ENCODE data around the gene SULT1A1.
"Not testable (repeated sequence)": the region's sequence is repeated elsewhere in the genome, so short reads cannot be mapped to it uniquely, and the experiment has no call there.

Gene SULT1A1

DNA sequence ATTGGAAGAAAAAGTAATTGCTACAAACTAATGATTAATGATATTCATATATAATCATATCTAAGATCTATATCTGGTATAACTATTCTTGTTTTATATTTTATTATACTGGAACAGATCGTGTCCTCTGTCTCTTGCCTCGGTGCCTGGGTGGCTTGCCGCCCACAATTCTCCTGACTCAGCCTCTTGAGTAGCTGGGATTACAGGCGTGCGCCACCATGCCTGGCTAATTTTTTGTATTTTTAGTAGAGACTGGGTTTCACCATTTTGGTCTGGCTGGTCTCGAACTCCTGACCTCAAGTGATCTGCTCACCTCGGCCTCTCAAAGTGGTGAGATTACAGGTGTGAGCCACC lies 6.4 kb upstream of the SULT1A1 start:
- DNase-seq (ENCODE audit: low spot score in 2 of 2); ATAC-seq (replicated peaks; ENCODE audit: extremely low read depth, poor library complexity, severe bottlenecking); H3K27me3 Mint-ChIP-seq; H3K27ac Mint-ChIP-seq (ENCODE audit: low read depth); H3K4me3 Mint-ChIP-seq; H3K9me3 Mint-ChIP-seq; H3K4me1 Mint-ChIP-seq: not testable (repeated sequence)
- H3K36me3 Mint-ChIP-seq (ENCODE audit: insufficient read depth) = peaks cover 15% of the 10 kb centered on the region

DNA sequence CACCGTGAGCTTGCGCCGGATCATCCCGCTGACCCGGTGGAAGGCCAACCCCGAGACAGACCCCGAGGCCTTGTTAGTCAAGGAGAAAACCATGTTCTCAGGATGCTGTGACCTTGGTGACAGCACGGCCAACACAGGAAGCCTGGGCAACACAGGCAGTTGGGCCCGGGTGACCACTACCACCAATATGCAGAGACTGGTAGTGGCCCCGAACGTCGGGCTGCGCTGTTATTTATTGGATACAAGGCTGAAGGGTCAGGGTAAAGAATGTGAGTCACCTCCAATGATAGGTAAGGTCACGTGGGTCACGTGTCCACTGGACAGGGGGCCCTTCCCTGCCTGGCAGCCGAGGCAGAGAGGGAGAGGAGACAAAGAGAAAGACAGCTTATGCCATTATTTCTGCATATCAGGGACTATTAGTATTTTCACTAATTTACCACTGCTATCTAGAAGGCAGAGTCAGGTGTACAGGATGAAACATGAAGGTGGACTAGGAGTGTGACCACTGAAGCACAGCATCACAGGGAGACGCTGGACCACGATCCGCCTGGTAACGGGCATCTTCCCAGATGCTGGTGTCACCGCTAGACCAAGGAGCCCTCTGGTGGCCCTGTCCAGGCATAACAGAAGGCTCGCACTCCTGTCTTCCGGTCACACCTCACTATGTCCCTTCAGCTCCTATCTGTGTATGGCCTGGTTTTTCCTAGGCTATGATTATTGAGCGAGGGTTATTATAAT lies 5.8 kb upstream of the SULT1A1 start:
- not testable (repeated sequence) for H3K4me1 Mint-ChIP-seq

DNA sequence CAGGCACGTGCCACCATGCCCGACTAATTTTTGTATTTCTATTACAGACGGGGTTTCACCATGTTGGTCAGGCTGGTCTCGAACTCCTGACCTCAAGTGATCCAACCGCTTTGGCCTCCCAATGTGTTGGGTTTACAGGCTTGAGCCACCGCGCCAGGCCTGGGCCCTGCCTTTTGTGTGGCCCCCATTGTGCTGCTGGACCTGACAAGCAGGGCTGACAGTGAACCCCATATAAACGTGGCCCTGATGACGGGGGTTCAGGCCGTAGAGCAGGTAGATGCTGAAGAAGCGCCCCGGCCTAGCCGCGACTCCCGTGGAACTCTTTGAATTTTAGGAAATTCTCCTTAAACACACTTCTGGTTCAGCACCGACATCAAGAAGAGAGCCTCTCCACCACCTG lies 4.7 kb upstream of the SULT1A1 start:
- not testable (repeated sequence) for H3K27me3 Mint-ChIP-seq; DNase-seq (ENCODE audit: low spot score in 2 of 2); H3K27ac Mint-ChIP-seq (ENCODE audit: low read depth); H3K4me3 Mint-ChIP-seq; H3K9me3 Mint-ChIP-seq; ATAC-seq (replicated peaks; ENCODE audit: extremely low read depth, poor library complexity, severe bottlenecking)
- H3K4me1 Mint-ChIP-seq = peaks cover 10% of the 10 kb centered on the region
- peaks cover 11% of the 10 kb centered on the region for H3K36me3 Mint-ChIP-seq (ENCODE audit: insufficient read depth)

More for the DNA sequence above, 5.8 kb upstream of the SULT1A1 start:
- not testable (repeated sequence) for DNase-seq (ENCODE audit: low spot score in 2 of 2); H3K27me3 Mint-ChIP-seq; H3K27ac Mint-ChIP-seq (ENCODE audit: low read depth); H3K4me3 Mint-ChIP-seq; H3K9me3 Mint-ChIP-seq; ATAC-seq (replicated peaks; ENCODE audit: extremely low read depth, poor library complexity, severe bottlenecking)
- H3K36me3 Mint-ChIP-seq (ENCODE audit: insufficient read depth) = peaks cover 13% of the 10 kb centered on the region

DNA sequence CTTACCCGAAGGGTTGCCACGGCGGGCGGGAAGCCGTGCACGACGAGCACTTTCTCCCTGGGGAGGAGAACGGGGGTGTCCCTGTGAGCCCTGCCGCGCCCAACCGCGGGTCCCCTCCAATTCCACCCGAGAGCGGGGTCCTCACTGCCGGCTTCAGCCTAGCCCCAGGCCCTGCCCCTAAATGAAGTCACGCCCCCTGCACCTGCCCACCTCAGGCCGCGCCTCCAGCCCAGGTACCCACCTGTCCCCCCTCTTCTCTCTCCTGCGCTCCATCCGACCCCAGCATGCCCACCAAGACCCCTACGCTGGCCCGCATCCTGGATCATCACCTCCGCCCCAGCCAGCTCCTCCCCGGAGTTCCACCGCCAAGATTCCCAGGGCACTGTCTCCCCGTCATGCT lies 4.1 kb upstream of the SULT1A1 start:
- H3K4me1 Mint-ChIP-seq = peaks cover 10% of the 10 kb centered on the region
- not testable (repeated sequence) for DNase-seq (ENCODE audit: low spot score in 2 of 2); H3K27ac Mint-ChIP-seq (ENCODE audit: low read depth); H3K27me3 Mint-ChIP-seq; H3K9me3 Mint-ChIP-seq; H3K4me3 Mint-ChIP-seq; ATAC-seq (replicated peaks; ENCODE audit: extremely low read depth, poor library complexity, severe bottlenecking); H3K36me3 Mint-ChIP-seq (ENCODE audit: insufficient read depth)

DNA sequence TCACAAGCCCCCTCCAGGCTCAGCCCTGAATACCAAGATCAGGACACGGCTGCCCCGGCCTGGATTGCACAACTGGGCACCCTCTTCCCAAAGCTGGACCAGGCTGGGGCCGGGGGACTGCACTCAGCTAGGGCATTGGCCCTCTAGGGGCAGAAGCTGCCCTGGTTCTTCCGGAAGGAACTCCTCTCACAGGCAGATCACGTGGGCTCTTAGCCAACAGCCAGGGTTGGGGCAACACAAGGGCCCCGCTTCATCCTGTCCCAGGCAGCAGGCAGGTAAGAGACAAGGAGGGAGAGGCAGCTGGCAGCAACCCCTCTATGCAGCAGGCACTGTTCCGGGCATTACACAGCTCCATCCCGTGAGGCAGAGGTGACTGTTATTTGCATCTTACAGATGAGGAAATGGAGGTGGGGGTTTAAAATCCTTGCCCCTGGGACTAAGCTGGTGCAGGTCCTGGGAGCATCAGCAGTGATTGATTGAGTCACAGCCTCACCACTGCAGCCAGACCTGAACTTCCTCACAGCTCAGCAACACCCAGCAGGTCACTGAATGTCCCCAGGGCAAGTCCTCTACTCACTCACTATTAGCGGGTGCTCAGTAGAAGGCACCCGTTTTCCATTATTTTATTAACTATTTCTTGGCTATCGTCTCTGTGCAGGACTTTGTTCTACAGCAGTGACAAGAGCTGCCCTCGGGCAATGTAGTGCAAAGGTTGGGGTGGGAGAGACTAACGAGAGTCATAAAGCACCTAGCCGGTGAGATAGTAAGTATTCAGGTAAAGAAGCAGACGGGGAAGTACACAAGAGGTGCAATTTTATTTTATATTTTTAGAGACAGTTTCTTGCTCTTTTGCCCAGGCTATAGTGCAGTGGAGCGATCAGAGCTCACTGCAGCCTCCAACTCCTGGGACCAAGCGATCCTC lies 2.8 kb upstream of the SULT1A1 start:
- peak; percentile 99 for ATAC-seq (replicated peaks; ENCODE audit: extremely low read depth, poor library complexity, severe bottlenecking)
- not testable (repeated sequence) for H3K27me3 Mint-ChIP-seq; H3K36me3 Mint-ChIP-seq (ENCODE audit: insufficient read depth); DNase-seq (ENCODE audit: low spot score in 2 of 2); H3K9me3 Mint-ChIP-seq; H3K4me3 Mint-ChIP-seq; H3K27ac Mint-ChIP-seq (ENCODE audit: low read depth)
- H3K4me1 Mint-ChIP-seq = peaks cover 10% of the 10 kb centered on the region

DNA sequence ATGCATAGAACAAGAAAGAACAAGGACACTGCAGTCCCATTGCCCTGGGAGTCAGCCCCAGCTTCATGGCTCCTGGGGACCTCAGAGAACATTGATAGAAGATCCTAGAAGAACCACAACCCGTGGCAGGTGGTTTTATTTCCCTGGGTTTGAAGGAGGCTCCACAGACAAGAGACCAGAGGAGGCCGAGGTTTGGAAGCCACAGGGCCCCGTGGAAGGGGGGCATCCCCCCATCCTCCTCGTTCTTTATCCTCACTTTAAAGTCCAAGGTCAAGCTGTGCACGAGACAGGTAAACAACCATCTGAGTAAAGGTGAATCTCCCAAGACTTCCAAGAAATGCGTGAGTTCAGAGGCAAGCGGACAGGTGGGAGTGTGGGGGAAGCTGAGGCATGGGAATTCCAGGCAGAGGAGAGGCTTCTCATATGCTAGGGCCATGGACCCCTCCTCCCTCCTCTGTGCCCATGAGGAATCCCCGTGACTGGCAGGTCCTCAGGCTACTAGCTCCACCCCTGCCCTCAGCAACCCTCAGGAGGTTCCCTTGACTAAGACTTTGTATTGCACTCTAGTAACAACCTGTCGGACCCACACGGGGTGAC lies 849 bp upstream of the SULT1A1 start:
- Mint-ChIP-seq H3K36me3 (ENCODE audit: insufficient read depth) (no peaks in the 10 kb centered on the region), H3K27me3 (no peaks in the 10 kb centered on the region), H3K27ac (ENCODE audit: low read depth) (no peak overlapping the region), H3K9me3 (no peaks in the 10 kb centered on the region), H3K4me3 (no peak overlapping the region), H3K4me1 (peaks cover 10% of the 10 kb centered on the region)
- DNase-seq (ENCODE audit: low spot score in 2 of 2) (no peak), ATAC-seq (replicated peaks; ENCODE audit: extremely low read depth, poor library complexity, severe bottlenecking) (no peak)

DNA sequence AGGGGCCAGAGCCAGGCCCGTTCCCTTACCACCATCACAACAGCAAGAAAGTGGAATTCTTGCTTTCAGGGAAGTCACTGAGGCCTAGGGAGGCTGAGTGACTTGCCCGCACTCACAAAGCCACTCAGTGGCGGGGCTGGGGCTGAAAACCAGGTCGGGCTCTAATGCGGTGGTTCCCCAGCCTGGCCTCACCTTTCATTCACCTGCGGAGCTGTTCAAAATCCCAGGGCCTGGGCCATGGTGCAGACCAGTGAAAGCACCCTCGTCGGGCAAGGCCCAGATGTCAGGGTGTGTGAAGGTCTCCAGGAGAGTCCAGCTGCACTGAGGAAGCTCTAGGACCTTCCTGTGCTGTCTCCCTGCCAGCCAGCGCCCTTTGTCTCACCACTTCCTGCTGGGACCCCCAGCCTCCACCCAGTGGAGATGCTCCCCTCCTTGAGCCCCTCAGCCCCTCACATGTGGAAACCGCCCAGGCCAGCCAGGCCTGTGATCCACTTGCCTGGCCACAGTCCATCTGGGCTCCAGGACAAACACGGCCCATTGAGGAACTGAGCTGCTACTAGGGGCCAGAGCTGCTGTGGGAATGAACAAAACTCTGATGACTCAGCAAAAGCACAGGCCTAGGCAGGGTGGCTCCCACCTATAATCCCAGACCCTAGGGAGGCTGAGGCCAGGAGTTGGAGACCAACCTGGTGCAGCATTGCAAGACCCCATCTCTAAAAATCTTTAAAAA lies 812 bp downstream of the SULT1A1 start:
- H3K27ac Mint-ChIP-seq (ENCODE audit: low read depth); DNase-seq (ENCODE audit: low spot score in 2 of 2); ATAC-seq (replicated peaks; ENCODE audit: extremely low read depth, poor library complexity, severe bottlenecking); H3K4me3 Mint-ChIP-seq; H3K27me3 Mint-ChIP-seq; H3K9me3 Mint-ChIP-seq; H3K36me3 Mint-ChIP-seq (ENCODE audit: insufficient read depth): not testable (repeated sequence)
- peaks cover 10% of the 10 kb centered on the region for H3K4me1 Mint-ChIP-seq

DNA sequence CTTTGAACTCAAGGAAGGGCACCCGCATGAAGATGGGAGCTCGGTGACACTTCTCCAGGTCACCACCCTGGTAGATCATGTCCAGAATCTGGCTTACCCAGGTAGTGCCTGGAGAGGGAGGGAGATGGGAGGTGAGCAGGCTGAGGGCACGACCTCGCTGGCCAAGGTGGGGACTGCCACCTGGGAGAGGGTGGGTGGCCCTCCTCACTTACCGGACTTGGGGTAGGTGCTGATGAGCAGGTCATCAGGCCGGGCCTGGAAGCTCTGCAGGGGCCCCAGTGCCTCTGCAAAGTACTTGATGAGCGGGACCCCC lies 1.4 kb downstream of the SULT1A1 start:
- not testable (repeated sequence) for ATAC-seq (replicated peaks; ENCODE audit: extremely low read depth, poor library complexity, severe bottlenecking); H3K27ac Mint-ChIP-seq (ENCODE audit: low read depth); H3K27me3 Mint-ChIP-seq; H3K36me3 Mint-ChIP-seq (ENCODE audit: insufficient read depth); H3K9me3 Mint-ChIP-seq; H3K4me3 Mint-ChIP-seq; DNase-seq (ENCODE audit: low spot score in 2 of 2)
- H3K4me1 Mint-ChIP-seq = peaks cover 10% of the 10 kb centered on the region

DNA sequence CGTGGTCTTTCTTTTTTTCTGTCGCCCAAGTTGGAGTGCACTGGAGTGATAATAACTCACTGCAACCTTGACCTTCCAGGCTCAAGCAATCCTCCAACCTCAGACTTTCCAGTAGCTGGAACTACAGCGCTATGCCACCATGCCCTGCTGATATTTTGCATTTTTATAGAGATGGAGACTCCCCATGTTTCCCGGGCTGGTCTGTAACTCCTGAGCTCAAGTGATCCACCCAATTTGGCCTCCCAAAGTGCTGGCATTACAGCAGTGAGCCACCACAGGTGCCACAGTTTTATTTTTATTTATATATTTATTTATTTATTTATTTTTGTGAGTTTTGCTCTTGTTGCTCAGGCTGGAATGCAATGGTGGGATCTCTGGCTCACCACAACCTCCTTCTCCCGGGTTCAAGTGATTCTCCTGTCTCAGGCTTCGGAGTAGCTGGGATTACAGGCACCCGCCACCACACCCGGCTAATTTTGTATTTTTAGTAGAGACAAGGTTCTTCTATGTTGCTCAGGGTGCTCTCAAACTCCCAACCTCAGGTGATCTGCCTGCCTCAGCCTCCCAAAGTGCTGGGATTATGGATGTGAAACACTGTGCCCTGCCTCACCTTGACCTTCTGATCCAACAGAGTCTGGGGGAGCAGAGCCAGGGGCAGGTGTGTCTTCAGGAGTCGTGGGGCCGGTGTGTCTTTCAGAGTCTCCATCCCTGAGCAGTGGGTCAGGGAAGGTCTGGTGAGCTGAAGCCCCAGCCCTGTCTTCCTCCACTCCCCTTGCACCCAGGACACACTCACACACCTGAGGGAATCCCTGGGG lies 2.0 kb downstream of the SULT1A1 start:
- H3K4me3 Mint-ChIP-seq; H3K9me3 Mint-ChIP-seq; DNase-seq (ENCODE audit: low spot score in 2 of 2); H3K36me3 Mint-ChIP-seq (ENCODE audit: insufficient read depth); H3K27me3 Mint-ChIP-seq; H3K27ac Mint-ChIP-seq (ENCODE audit: low read depth); ATAC-seq (replicated peaks; ENCODE audit: extremely low read depth, poor library complexity, severe bottlenecking): not testable (repeated sequence)
- H3K4me1 Mint-ChIP-seq = peaks cover 10% of the 10 kb centered on the region

DNA sequence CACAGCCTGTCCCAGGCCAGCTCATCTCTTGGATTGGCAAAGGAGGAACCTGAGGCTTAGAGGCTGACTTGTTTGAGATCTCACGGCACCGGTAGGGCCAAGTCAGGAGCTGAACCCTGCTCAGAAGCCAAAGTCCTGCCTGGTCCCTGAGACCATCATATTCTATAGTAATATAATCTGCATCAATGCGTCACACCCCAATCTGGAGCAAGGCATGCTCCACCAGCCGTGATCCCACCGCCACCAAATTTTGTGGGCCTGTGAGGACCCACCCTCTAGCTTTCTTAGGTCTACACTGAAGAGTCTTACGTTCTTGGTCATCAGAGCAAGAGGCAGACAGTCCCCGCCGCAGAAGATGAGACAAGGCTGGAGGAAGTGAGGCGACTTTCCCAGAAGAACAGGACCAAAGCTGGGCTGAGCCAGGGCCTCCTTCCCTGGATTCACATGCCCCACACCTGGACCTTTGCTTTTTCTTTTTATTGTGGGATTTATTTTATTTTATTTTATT lies 2.7 kb downstream of the SULT1A1 start:
- H3K27ac Mint-ChIP-seq (ENCODE audit: low read depth) = no peak overlapping the region
- H3K4me3 Mint-ChIP-seq = no peak overlapping the region
- DNase-seq (ENCODE audit: low spot score in 2 of 2) = no peak
- no peaks in the 10 kb centered on the region for H3K9me3 Mint-ChIP-seq
- ATAC-seq (replicated peaks; ENCODE audit: extremely low read depth, poor library complexity, severe bottlenecking) = no peak
- no peaks in the 10 kb centered on the region for H3K27me3 Mint-ChIP-seq
- H3K36me3 Mint-ChIP-seq (ENCODE audit: insufficient read depth) = no peaks in the 10 kb centered on the region
- peaks cover 10% of the 10 kb centered on the region for H3K4me1 Mint-ChIP-seq

DNA sequence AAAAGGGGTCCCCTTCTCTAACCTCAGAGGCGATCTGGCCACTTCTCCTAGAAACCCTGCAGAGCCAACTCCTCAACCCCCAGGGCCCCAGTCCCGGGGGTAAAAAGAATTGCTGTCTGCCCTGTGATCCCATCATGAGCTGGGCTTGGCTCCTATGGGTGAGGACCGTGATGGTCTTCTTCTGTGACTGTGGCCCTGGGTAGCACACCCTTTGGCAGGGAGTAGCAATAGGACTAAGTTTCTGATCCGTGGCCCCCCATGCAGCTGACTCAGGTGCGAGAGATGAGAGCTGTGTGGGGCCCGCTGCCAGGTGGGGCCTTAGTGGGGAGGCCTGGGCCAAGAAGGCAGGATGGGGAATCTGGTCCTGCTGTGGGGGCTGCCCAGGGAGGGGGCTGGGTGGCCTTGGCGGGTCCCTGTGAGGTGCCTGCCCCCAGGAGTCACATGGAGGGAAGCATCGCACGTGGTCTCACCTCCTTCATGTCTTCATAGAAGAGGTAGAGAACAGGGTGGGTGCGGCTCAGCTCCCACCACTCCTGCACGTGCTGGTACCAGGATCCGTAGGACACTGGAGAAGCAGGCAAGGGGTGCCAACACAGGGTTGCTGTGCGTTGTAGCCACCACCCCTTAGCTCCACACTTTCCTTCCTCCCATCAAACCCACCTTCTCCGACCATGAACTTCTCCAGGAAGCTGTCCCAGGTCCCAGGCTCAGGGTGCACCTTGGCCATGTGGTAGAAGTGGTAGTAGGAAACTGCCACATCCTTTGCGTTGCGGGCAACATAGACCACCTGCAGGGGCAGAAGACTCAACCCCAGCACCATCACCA lies 3.3 kb downstream of the SULT1A1 start:
- H3K4me1 Mint-ChIP-seq = peaks cover 10% of the 10 kb centered on the region
- no peak overlapping the region for H3K4me3 Mint-ChIP-seq
- H3K36me3 Mint-ChIP-seq (ENCODE audit: insufficient read depth) = no peaks in the 10 kb centered on the region
- no peak overlapping the region for H3K27ac Mint-ChIP-seq (ENCODE audit: low read depth)
- ATAC-seq (replicated peaks; ENCODE audit: extremely low read depth, poor library complexity, severe bottlenecking) (no peak), DNase-seq (ENCODE audit: low spot score in 2 of 2) (no peak)
- H3K27me3 Mint-ChIP-seq = no peaks in the 10 kb centered on the region
- H3K9me3 Mint-ChIP-seq = no peaks in the 10 kb centered on the region
